SIG-M5 (cell line): ENCODE results near the gene MED31.
"Not testable (repeated sequence)": the region's sequence is repeated elsewhere in the genome, so short reads cannot be mapped to it uniquely, and the experiment has no call there.

Source experiments
- DNase-seq: peaks from one replicate; lab custom pipeline; 2025; lab: John Stamatoyannopoulos, UW

The MED31 gene

GRCh38 chr17:6651354-6651918 lies at the start of gene MED31, which contains the start of gene C17orf100:
Gene MED31 (minus strand): TSS chr17:6651605. CDS start chr17:6651528, 77 bp downstream.
Gene C17orf100 (plus strand): TSS chr17:6651762. CDS start chr17:6651914, 152 bp downstream.
- peak; percentile 66 for DNase-seq

- DNase-seq = no peak
Measured at GRCh38 chr17:6700948-6701307, 49.5 kb upstream of the MED31 start.

- DNase-seq = no peak
Measured at GRCh38 chr17:6699997-6700947, 48.9 kb upstream of the MED31 start.

GRCh38 chr17:6698004-6698403 lies 46.6 kb upstream of the MED31 start:
- DNase-seq = no peak

GRCh38 chr17:6696906-6697305 lies 45.5 kb upstream of the MED31 start:
- no peak for DNase-seq

- DNase-seq = no peak
Measured at GRCh38 chr17:6695565-6695964, 44.2 kb upstream of the MED31 start.

GRCh38 chr17:6695051-6695450 lies 43.6 kb upstream of the MED31 start:
- DNase-seq = no peak

GRCh38 chr17:6691958-6692357 lies 40.6 kb upstream of the MED31 start:
- not testable (repeated sequence) for DNase-seq

- DNase-seq = no peak
Measured at GRCh38 chr17:6691546-6691945, 40.1 kb upstream of the MED31 start.

- DNase-seq = no peak
Measured at GRCh38 chr17:6690641-6691040, 39.2 kb upstream of the MED31 start.

- DNase-seq = no peak
Measured at GRCh38 chr17:6688944-6689343, 37.5 kb upstream of the MED31 start.

- DNase-seq = no peak
Measured at GRCh38 chr17:6686026-6686425, 34.6 kb upstream of the MED31 start.

GRCh38 chr17:6684881-6685767 lies 33.7 kb upstream of the MED31 start:
- no peak for DNase-seq

- DNase-seq = no peak
Measured at GRCh38 chr17:6684460-6684783, 33.0 kb upstream of the MED31 start.

- no peak for DNase-seq
Measured at GRCh38 chr17:6683730-6684459, 32.5 kb upstream of the MED31 start.

- no peak for DNase-seq
Measured at GRCh38 chr17:6683081-6683684, 31.8 kb upstream of the MED31 start.

- no peak for DNase-seq
Measured at GRCh38 chr17:6682339-6682738, 30.9 kb upstream of the MED31 start.

GRCh38 chr17:6681671-6682070 lies 30.3 kb upstream of the MED31 start:
- DNase-seq = no peak

- DNase-seq = no peak
Measured at GRCh38 chr17:6681176-6681575, 29.8 kb upstream of the MED31 start.

GRCh38 chr17:6679241-6679640 lies 27.8 kb upstream of the MED31 start:
- DNase-seq = no peak

- no peak for DNase-seq
Measured at GRCh38 chr17:6677946-6678345, 26.5 kb upstream of the MED31 start.
